GM21529 (cell line): ENCODE measurements around the gene FYN.

Experiments used
- ATAC-seq: cut with Tn5 transposase; IDR thresholded peaks from one replicate; pipeline ENCODE4 v1.9.1; 2021; ENCODE audit not compliant: unreplicated experiment

Gene FYN

GRCh38 chr6:111854683-111855082 is 18.6 kb downstream of the FYN start:
- ATAC-seq = no peak

GRCh38 chr6:111852725-111853124 is 20.5 kb downstream of the FYN start:
- no peak for ATAC-seq

DNA sequence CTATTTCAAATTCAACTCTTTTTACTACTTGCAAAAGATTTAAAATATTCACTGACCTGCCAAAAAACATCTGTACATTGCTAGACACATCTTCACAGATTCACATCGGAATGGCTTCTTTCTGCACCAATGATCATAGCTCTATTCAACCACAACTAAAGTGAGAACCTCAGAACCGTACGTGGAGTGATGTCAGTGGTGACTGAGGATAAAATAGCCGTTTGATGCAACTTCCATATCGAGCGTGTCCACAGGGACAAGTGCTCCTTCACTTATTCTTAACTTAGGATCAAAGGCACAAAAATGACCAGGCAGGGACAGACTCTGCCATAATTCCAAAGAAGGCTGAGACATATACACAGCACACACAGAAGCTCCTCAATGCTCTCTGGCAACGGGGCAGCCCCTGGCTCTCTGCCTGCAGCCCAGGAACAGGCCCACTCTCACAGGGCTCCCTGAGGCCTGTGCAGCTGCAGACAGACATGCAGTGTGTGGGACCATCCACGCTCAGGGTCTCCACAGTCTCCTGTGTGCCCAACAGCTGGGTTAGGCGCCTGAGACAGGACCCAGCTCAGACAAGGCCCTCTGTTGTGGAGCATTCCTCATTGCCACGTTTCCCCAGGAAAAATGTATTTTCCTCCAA is 22.8 kb downstream of the FYN start:
- peak; percentile 38 for ATAC-seq

DNA sequence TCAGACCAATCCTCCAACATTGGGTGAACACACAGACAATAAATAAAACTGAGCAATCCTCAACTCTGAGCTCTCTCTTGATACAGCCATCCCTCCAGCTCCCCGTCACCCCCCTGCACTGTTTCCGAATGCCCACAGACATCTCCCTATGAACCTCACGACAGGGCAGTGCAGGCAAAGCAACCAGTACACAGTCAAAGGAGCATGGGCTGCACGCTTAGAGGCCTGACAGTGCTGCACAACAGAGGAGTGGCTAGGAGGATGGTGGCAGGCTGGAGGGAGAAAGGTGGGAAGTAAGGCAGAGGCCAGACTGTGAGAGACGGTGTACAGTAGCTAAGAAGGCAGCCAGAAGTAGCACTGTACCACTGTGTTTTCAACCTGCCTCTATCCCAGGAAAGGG is 24.0 kb downstream of the FYN start:
- ATAC-seq = no peak

DNA sequence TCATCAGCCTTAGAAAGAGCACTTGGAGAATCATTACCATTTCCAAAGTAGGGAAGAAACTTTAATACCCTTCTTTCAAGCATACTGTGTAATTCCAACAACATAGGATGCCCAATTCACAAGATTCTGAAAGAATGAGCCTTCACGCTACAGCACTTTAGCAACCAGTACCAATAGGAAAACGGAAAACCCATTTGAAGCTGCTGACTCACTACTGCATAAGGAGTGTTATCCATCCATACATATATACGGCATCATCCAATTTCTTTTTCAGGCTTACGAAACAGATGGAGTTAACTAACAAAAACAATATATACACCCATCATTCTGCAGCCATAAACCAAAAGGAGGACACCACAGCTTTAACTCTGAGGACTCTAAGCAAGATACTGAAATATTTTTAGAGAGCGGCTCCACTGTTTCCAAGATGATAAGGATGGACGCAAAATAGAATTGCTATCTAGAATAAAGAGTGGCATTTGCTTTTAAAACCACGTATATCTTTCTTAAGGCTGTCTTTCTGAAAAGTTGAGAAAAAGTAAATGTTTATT is 24.9 kb downstream of the FYN start:
- ATAC-seq = no peak

GRCh38 chr6:111846492-111847409 is 26.5 kb downstream of the FYN start:
- no peak for ATAC-seq

- ATAC-seq = no peak
These were observed 27.2 kb downstream of the FYN start for GRCh38 chr6:111846066-111846465.

DNA sequence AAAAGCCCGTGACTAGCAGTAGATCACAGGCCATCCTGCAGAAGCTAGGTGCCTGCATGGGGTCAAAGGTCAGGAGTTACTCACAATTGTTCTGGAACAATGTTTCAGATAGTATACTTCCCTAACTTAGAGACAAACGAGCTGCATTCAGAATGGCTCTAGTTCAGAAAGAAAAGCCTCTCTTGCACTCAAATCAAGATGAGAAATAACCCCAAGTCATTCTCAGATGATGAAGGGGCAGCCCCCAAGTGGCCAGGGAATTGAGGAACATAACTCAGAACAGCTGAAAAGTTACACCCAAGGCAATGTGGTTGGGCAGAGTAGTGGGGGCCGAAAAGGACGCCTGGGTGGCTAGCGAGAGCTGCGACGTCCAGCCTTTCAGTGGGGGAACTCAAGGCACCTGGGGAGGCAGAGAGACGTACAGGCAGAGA is 27.8 kb downstream of the FYN start:
- ATAC-seq = peak; percentile 71

DNA sequence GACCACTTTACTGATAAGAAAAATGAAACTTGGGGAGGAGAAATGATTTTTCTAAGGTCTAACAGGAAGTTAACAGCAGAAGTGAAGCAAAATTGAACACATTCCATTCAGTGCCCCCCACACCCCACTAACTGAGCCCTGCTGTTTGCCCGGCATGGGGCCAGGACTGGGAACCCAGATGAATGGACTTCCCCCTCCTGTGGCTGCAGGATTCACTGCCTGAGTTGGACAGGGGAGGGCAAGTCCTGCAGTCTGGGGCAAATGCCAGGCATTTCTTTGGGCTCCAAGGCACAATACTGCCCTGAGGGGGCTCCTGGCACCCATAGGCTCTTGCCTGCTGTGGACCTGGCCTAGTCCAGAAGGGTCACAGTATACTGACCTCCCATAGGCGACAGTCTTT is 28.3 kb downstream of the FYN start:
- ATAC-seq = no peak

DNA sequence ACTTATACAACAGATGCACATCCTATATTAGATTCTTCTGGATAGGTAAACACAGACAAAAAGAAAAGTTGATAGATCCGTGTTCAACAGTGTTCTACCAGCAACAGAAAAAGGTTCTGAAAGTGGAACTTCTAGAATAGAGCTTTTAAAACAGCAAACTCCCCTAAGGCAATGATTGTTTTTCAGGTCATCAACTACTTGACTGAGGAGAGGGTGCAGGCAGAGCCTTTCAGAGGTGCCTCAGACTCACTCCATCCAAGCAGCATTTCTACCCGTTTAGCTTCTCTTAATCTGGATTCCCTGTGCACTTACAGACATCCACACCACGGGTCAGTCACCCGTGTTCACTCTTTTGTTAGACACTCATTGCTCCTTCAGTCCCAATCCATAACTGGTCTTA is 28.9 kb downstream of the FYN start:
- ATAC-seq = peak; percentile 48

DNA sequence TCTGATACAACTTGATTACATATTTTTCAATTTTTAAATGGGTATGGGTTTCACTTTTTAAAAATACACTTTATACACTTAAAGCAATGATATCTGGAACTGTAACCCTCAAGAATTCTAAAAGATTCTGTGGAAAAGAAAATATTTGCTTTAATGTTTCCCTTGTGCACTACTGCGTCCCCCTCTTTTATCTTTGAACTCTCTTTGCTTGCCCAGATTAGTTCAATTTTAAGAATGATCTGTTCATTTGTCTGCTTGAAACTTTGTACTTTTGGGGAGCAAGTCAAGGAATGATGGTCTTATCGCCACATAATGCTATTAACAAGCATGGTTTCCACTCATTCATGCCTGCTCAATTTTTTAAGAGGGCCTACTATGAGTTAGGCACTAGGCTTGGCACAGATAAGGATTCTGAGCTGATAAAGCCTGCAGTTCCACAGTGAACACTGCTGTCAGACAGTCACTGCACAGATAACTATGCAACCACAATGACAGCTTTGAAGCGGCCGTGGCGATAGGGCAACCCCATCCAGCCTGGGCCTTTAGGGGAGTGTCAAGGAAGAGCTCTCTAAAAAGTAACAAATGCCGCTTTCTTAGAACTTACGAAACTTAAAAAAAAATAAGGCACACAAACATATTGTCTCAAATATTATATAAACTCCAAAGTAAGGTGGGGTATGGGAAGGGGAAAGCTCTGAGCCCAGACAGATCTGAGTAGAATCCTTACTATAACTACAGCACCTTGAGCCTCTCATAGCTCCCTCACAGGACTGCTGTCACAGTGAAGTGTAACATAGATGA is 29.7 kb downstream of the FYN start:
- no peak for ATAC-seq

GRCh38 chr6:111842891-111843290 is 30.4 kb downstream of the FYN start:
- no peak for ATAC-seq

DNA sequence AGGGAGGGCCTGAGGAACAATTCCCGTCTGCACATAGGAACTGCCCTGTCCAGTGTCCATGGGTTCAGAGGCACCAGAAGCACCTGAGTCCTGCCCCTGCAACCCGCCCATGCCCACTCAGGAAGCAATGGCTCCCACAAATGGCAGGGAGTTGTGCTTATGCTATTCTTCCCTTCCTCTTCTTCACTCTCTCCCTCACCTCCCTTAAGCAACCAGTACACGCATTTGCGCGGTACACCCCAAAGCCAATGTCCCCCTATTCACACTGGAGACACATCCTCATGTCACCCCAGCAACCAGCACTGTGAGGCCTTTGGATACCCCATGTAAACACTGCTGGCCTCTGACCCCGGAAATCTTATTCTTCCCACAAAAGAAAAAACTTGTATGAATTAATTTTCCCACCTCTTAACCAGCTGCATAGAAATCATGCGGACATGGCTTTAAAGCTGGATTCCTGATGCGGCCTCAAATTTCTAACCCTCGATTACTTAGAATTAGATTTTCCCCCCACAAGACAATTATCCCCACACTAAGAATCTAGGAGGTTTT is 30.9 kb downstream of the FYN start:
- ATAC-seq = no peak

DNA sequence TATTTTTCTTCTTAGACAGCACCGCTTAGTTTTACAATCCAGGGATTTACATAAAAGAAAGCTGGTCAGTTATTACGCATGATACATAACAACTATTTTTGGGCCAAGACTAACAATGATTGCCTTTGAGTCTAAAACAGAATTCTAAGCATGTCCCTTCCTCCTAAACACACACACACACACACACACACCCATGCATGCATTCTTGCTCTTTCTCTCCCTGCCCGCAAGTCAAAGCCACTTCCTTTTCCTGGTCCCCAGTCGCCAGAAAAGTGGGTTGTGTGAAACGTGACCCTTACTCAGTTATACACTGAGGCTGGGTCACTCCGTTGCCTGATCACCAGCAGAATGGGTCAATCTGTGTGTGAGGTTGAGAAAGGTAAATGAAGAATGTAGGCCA is 31.4 kb downstream of the FYN start:
- no peak for ATAC-seq

DNA sequence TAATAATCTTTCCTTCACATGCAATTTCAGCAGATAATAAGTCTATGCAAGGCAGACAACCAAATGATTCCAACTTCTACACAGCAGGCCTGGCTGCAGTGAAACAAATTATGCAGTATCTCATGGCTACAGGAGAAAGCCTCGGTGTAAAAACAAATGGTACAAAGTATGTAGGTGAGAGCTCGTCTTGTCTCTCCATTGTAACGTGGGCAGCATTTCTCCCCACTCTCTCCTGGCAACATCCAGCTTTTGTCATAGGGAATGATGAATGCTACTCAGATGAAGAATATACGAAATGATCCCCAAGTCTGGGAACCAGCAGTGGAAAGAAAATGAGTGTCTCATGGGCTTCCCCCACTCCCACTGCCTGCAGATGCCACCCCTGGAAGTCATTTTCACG is 32.4 kb downstream of the FYN start:
- ATAC-seq = no peak

GRCh38 chr6:111838749-111839484 is 34.3 kb downstream of the FYN start:
- ATAC-seq = peak; percentile 30

GRCh38 chr6:111837641-111838500 is 35.4 kb downstream of the FYN start:
- peak; percentile 63 for ATAC-seq

DNA sequence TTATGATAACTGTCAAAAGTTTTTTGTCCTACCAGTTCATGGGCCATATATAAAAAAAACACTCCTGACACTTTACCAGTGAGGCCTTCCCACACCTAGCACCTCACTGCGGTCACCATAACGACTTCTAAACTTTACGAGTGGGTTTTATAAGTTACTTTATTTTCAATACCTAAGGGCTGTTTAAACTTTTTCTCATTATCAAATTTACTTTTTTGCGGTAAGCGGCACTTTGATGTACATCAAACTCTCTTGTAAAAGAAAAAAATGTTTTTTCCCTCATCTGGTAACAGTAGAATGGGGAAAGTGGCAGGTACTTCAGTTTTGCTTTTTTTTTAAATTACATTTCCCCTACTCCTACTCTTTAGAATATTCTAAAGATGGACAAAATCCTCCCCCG is 36.2 kb downstream of the FYN start:
- no peak for ATAC-seq

DNA sequence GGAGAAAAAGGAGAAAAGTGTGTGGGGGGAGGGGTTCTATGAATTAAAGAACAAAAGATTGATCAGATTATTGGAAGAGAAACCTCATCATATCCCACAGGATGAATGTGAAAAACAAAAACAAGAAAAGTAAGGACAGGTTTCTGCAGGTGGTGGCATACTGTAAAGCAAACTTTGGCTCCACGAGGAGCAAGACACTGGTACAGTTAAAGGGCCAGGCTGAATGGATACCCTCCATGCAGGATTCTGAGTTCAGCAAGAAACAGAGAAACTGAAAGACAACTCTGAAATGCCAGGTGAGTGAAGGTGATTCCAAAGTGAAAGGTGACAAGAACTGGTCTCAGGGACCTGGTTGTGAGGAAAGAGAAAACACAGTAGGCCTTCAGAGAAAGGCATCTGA is 37.4 kb downstream of the FYN start:
- no peak for ATAC-seq
